RWPE1 (cell line): ENCODE data around the gene TMEM222.
A peak's percentile ranks its signal among the peaks of the same experiment; 100 is the strongest.

Source experiments
- CTCF ChIA-PET: fragments of 350-600 bp; sonication (Branson Sonifier 250); formaldehyde crosslinking; extraction: SDS; loops from one replicate; lab custom pipeline; 2021; lab: Yijun Ruan, JAX
- POLR2A ChIA-PET: fragments of 400-600 bp; formaldehyde crosslinking; extraction: SDS; loops from one replicate; lab custom pipeline; 2020; ENCODE audit warnings: antibody characterized with exemption; ENCODE audit not compliant: low non-redundant PET; lab: Yijun Ruan, JAX
- DNase-seq: peaks from one replicate; pipeline ENCODE4 v3.0.0; 2012; ENCODE audit warnings: low spot score
- H3K27ac ChIP-seq: fragments of 450-650 bp; 2 replicates; pipeline ENCODE4 v1.5.1; 2017
- TF ChIP-seq, protein P1 (sequence below): fragments of 450-650 bp; conservative IDR thresholded peaks from 2 replicates; pipeline ENCODE4 v1.5.1; 2017; ENCODE audit warnings: low read depth, mild to moderate bottlenecking

TMEM222 gene

DNA sequence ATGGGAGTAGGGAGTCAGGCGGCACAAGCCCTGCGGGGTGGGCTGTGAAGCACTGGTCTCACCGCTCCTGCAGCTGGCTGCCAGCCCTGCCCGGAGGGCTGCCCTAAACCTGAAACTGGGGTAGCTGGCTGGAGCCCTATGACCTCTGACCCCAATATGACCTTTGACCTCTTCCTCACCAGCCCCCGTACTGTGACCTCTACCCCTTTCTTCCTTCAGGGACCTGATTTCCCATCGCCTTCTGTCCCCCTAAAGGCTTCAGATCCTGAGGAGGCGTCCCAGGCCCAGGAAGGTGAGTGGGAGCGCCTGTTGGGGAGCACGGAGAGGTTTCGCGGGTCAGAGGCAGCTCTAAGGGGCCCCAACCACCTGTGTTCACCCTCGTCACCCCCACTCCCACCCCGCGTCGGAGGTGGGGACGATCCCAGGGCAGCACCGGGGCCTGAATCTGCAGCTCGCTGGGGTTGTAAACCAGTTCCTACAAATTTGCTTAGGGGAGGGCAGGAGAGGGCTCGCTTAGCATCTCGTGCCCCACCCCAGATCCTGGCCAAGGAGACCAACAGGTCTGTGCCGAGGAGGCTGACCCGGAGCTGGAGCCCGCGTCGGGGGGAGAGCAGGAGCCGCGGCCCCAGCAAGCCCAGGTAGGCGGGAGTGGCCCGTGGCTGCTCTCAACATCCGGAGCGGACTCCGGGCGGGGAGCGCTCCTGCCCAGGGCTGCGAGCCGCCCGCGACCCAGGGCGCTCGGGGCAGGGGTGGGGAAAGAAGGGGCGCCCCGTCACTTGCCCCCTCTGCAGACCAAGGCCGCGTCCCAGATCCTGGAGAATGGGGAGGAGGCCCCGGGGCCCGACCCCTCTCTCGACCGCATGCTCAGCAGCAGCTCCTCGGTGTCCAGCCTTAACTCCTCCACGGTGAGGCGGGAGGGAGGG lies 27.2 kb downstream of the TMEM222 start:
- peak overlapping the region; percentile 98 for H3K27ac ChIP-seq
- POLR2A ChIA-PET: interaction anchor here (0.7 kb wide), 1 partner anchor 11 kb away, joined by 4 read pairs; no protein-coding TSS in a partner anchor
- CTCF ChIA-PET: interaction anchor here (0.6 to 1.0 kb wide), 5 partner anchors 8 to 23 kb away, joined by 3 to 7 read pairs (median 3); partner anchors contain the start of gene MAP3K6
- peak; percentile 42 for DNase-seq
- TF ChIP-seq, protein P1, sequence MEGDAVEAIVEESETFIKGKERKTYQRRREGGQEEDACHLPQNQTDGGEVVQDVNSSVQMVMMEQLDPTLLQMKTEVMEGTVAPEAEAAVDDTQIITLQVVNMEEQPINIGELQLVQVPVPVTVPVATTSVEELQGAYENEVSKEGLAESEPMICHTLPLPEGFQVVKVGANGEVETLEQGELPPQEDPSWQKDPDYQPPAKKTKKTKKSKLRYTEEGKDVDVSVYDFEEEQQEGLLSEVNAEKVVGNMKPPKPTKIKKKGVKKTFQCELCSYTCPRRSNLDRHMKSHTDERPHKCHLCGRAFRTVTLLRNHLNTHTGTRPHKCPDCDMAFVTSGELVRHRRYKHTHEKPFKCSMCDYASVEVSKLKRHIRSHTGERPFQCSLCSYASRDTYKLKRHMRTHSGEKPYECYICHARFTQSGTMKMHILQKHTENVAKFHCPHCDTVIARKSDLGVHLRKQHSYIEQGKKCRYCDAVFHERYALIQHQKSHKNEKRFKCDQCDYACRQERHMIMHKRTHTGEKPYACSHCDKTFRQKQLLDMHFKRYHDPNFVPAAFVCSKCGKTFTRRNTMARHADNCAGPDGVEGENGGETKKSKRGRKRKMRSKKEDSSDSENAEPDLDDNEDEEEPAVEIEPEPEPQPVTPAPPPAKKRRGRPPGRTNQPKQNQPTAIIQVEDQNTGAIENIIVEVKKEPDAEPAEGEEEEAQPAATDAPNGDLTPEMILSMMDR: no peak

DNA sequence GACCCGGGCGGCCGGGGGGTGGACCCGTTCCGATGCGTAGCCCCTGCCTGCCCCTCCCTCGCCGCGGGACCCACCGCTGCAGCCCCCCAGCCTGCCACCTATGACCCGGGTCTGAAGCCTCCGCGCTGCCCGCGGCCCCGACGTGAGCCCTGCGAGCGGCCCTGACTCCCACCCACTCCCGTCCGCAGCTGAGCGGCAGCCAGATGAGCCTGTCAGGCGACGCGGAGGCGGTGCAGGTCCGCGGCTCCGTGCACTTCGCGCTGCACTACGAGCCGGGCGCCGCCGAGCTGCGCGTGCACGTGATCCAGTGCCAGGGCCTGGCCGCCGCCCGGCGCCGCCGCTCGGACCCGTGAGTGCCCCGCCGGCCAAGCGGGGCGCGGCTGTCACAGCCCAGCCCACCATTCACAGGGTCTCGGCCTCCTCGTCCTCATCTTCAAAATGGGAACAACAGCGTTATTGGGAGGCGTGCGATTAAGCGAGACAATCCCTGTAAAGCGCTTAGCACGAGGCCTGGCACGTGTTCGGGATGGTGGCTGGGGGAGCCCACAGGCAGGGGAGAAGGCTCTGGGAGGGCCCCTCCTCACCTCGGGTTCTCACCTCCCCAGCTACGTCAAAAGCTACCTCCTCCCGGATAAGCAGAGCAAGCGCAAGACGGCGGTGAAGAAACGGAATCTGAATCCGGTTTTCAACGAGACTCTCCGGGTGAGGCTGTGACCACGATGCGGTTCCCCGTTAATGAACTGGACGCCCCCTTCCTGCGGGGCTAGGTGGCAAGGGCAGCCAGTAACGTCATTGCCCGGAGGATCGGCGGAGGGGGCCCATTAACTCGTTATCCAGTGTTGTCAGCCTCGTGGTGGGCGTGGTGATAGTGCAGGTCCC lies 28.1 kb downstream of the TMEM222 start:
- CTCF ChIA-PET: interaction anchor here (0.6 to 1.0 kb wide), 5 partner anchors 16 to 251 kb away, joined by 3 to 4 read pairs (median 3); partner anchors contain the start of gene MAP3K6
- POLR2A ChIA-PET: interaction anchor here (0.7 kb wide), 2 partner anchors 8 to 10 kb away, joined by 3 to 4 read pairs; no protein-coding TSS in a partner anchor
- no peak for DNase-seq
- TF ChIP-seq, protein P1: no peak
- peak overlapping the region; percentile 98 for H3K27ac ChIP-seq

DNA sequence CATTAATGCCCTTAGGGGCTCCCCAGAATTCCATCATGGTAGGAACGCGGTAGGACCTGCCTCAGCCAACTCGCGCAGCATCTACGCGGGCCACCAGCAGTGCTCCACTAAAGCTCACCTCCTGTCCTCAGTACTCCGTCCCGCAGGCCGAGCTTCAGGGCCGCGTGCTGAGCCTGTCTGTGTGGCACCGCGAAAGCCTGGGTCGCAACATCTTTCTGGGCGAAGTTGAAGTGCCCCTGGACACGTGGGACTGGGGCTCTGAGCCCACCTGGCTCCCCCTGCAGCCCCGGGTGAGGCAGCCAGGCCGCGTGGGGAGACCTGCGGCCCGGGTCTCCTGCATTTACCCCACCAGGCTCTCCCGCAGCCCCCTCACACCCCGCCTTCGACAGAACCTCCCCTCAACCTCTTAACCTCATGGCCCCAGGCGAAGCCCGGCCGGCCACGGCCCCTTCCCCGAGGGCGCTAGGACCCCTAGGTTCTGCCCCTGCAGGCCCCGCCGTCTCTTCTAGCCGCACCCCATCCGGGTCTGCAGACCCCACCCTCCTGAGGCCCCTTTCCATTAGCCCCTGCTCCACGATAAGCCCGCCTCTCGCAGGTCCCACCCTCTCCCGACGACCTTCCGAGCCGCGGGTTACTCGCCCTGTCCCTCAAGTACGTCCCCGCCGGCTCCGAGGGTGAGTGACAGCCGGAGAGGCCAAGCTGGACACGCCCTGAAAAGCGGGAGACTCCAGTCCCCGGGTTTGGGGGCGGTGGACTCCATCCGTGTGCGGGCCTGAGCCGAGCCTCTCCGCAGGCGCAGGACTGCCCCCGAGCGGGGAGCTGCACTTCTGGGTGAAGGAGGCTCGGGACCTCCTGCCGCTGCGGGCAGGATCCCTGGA lies 28.9 kb downstream of the TMEM222 start:
- TF ChIP-seq, protein P1: no peak
- ChIA-PET POLR2A (interaction anchor here (0.7 kb wide), 1 partner anchor 9 kb away, joined by 3 read pairs; no protein-coding TSS in a partner anchor), CTCF (interaction anchor here (0.6 kb wide), 1 partner anchor 252 kb away, joined by 3 read pairs; no protein-coding TSS in a partner anchor)
- H3K27ac ChIP-seq: peak overlapping the region; percentile 98
- no peak for DNase-seq

DNA sequence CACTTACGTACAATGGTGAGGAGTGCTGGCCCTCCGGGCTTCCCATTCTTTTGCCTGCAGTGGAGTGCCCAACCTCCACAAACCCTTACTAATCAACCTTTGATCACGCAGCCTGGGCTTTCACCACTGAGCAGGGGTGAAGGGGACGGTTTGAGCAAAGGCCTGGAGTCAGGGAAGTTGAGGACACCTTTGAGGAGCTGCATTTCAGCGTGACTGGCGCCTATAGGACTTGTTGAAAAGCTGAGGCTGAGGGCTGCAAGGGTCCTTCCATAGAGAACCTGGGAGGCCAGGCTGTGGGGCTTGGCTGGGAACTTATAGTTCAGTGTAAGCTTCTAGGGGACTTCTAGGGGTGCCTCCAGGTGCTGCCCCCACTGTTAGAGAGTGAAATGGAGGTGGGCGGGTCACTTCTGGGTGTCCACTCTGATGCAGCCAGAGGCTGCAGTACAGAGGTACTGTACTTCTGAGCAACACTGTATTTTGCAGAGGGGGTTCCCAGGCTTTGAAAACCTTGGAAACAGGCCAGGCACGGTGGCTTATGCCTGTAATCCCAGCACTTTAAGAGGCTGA lies 29.7 kb downstream of the TMEM222 start:
- DNase-seq: no peak
- TF ChIP-seq, protein P1: no peak
- POLR2A ChIA-PET: no interaction called here
- CTCF ChIA-PET: interaction anchor here (0.6 to 0.7 kb wide), 3 partner anchors 9 to 387 kb away, joined by 3 to 4 read pairs (median 4); no protein-coding TSS in a partner anchor
- peak overlapping the region; percentile 98 for H3K27ac ChIP-seq

DNA sequence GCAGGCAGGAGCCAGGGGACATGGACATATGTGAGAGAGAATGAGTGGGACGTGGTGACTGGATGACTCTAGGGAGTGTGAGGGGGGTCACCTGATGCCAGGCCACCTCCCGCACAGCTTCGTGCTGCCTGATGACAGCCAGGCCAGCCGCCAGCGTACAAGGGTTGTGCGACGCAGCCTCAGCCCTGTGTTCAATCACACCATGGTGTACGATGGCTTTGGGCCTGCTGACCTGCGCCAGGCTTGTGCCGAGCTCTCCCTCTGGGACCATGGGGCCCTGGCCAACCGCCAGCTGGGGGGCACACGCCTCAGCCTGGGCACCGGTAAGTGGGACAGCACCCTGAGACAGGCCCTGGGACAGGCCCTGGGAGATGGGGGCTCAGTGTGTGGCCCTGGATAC lies 31.2 kb downstream of the TMEM222 start:
- POLR2A ChIA-PET: no interaction called here
- peak overlapping the region; percentile 98 for H3K27ac ChIP-seq
- DNase-seq: no peak
- CTCF ChIA-PET: interaction anchor here (0.6 to 0.8 kb wide), 3 partner anchors 13 to 912 kb away, joined by 3 read pairs; no protein-coding TSS in a partner anchor
- TF ChIP-seq, protein P1: no peak
